NCI-H1092 (cell line): ENCODE data around the gene GK2.

Experiments used
- DNase-seq: peaks from one replicate; lab custom pipeline; 2025; lab: John Stamatoyannopoulos, UW

Gene GK2

GRCh38 chr4:79408063-79408462 lies at the start of gene GK2:
GK2 (minus strand) TSS chr4:79408228; CDS start chr4:79408200, 28 bp downstream.
- no peak for DNase-seq

GRCh38 chr4:79455216-79455615 lies 47.2 kb upstream of the GK2 start:
- DNase-seq: no peak

DNA sequence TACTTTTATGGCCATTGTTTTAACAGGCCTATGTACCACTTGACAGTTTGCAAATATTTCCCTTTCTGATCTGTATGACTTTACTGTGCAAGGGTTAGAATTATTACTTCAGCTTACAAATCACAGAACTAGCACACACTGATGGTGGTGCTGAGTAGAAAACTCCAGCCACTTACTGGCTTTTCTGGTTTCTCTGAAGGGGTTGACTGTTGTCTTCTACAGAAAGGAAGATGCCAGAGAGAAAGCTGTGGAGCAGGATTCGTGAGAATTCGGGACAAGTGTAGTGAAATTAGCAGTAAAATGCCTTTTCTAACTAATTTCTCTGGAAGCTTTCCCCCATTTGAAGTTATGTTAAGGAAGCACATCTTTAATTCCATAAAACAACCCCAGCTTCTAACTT lies 46.6 kb upstream of the GK2 start:
- no peak for DNase-seq

GRCh38 chr4:79450053-79450452 lies 42.0 kb upstream of the GK2 start:
- DNase-seq: no peak

DNA sequence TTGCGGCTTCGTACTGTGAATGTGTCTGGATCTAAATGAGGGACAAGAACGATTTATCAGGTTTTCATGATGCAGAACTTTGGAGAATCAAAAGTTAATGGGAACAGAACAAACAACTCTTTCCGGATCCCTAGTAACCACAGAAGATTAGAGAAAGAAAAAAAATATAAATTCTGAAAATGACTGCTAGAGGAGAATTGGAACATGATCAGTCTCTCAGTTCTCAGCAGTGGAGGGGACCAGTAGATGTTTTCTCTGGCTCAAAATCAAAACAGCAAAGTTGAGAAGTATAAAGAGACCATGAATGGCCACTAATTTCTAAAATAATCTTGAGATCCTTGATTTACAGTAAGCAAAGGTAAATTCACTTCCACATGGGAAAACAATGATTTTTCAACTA lies 38.1 kb upstream of the GK2 start:
- no peak for DNase-seq

DNA sequence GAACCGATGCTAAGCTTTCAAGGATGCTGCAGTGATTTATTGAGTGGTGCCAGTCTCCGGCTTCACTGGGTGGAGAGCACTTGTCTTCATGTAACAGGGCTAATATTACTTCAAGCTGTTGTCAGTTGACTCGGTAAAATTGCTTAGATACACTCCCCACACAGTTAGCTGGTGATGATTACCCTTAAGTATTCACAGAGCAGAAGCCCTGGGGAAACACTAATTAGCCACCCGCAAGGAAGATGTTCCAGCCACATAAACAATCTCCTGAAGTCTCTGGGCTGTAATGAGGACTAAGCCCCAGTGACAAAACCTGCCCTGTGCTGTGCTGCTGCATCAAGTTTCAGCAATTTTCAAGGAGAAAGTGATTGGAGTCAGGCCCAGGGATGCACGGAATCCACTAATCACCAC lies 37.3 kb upstream of the GK2 start:
- DNase-seq: peak; percentile 67

DNA sequence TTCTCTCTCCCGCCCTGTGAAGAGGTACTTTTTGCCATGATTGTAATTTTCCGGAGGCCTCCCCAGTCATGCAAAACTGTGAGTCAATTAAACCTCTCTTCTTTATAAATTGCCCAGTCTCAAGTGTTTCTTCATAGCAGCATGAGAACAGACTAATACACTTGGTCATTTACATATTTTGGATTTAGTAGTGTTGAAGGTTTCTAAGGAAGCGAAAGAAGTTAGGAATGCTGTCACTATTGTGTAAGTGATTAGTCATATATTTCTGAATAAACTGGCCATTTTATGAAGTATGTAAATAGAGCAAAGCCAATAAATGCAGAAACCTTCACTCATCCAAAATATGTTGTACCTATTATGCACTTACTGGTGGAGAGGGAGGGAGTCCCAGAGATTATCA lies 34.4 kb upstream of the GK2 start:
- DNase-seq: no peak

- DNase-seq: no peak
Observed at GRCh38 chr4:79439489-79439888, 31.5 kb upstream of the GK2 start.

DNA sequence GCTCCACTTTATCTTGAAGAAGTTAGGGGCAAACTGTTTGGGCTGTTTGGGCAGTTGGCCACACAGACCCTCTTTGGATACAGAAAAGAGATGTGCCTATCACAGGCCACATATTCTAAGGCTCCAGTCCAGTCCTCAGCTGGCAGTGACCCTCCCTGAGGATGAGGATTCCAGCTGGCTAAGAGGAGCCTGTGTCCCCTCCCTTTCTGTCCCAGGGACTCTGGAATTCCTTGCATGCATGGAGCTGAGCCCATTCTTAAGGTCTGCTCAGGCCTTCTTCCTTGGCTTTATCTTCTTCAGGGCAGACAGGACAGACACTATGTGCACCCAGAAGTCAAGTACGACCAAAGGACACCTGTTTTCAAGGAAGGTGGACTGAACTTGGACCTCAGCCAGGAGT lies 23.8 kb upstream of the GK2 start:
- DNase-seq: no peak

DNA sequence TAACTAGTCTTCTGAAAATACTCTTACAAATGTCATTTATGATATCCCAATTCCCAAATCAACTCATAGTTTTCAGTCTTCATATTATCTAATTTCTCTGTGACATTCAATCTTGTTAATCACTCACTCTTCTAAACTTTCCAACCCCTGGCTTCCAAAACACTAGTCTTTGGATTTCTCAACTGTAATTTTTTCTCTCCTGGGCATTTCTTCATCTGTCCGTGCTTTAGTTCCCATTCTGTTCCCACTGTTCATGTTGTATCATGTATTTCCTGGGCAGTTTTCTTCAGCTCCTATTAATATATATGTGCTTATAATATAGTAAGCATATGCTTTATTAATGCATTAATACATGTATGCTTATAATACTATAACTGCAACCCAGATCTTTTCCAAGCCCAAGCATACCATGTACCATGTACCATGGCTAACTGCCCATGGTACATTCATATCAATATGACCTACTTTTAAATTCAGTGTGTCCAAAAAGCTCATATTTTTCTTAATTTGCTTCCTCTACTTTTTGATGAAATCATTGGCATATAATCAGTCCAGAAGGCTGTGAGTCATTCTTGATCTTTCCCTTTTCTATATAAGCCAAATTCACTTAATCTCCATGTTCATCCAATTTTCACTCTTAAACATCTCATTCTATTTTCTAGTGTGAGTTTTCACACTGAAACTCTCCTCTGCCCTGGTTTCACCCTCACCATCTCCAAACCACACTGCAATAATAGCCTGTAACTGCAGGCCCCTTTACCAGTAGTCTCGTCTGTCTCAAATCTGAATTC lies 21.3 kb upstream of the GK2 start:
- no peak for DNase-seq

- DNase-seq: no peak
Observed at GRCh38 chr4:79426989-79427388, 19.0 kb upstream of the GK2 start.

GRCh38 chr4:79425586-79425985 lies 17.6 kb upstream of the GK2 start:
- no peak for DNase-seq

DNA sequence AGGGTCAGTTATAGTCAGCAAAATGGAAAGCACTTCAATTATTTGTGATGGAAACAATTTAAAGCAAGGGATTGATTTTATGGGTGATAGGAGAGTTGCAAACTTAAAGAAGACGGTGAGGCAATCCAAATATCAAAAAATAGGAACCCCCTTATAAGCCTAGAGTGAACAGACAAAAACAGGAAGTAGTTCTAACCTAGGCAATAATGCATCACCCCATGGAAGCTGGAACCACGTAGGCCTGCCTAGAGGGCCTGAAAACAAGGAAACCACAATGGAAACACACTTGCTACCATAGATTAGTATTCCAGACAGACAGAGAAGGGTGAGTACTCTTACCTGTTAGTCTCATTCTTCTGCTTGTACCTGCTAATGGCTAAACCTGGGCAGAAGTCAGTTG lies 13.5 kb upstream of the GK2 start:
- DNase-seq: no peak

GRCh38 chr4:79413886-79414285 lies 5.9 kb upstream of the GK2 start:
- DNase-seq: no peak

DNA sequence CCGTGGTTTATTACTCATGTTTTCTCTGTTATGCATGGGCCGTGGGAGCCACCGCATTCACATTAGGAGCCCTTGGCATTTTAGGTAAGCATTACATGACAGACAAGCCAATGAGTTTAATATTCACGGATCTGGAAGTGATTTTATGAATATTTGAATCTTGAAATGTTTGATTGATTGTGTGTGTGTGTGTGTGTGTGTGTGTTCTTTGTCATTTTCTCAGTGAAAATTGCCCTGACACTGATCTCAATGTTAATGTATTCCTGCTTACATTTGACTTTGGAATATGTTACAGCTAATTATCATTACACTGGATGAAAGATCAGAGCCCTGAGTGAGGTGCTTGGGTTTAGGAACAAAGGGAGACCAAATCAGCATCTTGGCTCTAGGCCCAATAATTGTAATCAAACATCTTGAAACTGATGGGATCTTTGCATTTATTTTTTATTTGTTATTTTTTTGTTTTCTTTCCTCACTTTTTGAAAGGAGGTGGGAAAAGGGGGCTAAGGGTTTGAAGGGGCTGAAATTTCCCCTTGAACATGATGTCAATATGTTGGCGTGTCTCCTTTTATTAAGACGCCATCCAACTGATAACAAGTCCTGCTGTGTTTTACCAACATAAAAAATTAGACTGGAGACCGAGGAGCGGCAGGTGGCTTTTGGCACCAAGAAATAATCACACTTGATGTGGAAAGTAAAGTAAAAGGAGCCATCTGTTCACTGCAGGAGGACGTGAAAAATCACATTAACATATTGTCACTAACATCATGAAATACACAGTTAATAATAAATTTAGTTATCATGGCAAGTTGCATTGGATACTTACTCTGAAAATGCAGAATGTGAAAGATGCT lies 5.2 kb upstream of the GK2 start:
- DNase-seq: no peak

GRCh38 chr4:79404666-79405065 lies 3.4 kb downstream of the GK2 start:
- no peak for DNase-seq

DNA sequence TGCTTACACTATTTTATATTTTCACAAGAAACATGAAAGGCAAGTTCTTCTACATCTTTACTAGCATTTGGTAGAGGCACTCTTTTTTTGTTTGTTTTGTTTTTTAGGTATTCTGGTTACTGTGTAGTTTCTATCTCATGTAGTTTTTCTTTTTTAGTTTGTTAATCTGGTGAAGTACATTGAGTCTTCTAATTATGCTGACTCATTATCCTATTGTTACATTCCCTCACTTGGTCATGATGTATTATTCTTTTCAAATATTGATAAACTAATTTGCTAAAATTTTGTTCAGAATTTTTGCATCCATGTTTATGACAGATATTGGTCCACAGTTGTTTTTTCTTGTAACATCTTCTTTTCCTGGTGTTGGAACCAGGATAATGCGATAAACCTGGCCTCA lies 4.7 kb downstream of the GK2 start:
- DNase-seq: no peak

DNA sequence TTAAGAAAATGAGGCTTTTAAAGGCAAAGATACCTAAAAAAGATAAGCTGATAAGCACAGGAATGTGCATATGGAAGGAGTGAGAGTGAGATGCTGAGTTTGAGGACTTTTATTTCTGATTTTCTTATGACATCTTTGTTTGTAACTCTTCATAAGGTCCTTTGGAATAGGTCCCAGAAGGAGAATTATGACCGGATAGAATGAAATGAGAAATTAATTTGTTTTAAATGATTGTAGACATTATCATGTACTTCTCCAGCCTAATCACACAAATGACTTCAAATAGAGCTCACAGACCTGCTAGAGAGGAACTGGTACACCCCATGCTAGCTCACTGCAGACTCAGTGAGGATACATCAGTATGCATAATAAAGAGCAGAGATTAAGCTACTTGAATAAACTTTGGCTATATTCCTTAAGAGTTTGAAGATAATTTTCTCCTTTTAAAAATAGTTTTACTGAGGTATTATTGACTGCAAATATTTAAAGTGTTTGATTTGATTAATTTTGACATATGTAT lies 5.6 kb downstream of the GK2 start:
- DNase-seq: no peak

GRCh38 chr4:79399076-79399475 lies 9.0 kb downstream of the GK2 start:
- DNase-seq: no peak

- DNase-seq: no peak
Observed at GRCh38 chr4:79397951-79398350, 10.1 kb downstream of the GK2 start.

DNA sequence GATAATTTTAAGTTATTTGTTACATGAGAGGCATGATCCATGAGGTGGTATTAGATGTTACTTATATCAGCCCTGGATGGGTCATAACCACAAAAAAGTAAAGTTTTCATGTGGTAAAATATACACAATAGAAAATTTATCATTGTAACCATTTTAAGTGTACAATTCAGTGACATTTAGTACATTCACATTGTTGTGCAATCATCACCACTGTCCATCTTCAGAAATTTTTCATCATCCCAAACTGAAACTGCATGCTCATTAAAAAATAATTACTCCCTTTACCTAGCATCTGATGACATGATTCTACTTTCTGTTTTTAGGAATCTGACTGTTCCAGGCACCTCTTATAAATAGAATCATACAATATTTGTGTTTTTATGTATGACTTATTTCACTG lies 11.2 kb downstream of the GK2 start:
- no peak for DNase-seq

DNA sequence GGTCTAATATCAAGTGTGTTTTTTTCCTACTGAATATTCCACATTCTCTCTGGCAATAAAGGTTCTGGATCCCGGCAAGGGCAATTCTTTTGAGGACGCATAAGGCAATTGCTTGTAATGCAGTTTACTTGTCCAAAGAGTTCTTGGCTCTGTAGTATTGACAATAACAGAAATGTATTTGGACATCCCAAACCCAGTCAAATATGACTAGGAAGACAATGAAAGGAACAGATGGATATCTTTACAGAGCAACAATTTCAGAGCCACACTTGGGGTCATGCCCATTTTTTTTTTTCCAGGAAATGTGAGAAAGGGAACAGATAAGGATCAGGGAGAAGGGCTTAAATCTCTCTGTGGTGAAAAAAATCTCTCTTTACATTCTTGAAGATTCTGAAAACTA lies 12.2 kb downstream of the GK2 start:
- DNase-seq: peak; percentile 12

GRCh38 chr4:79390890-79391289 lies 17.1 kb downstream of the GK2 start:
- no peak for DNase-seq
